Measurements from ENCODE around the gene ISCU. TPM values are rescaled to one million over a fixed set of nuclear protein-coding genes. Genes with fewer than 3 reads are reported as not detected.
A peak's percentile ranks its signal among the peaks of the same experiment; 100 is the strongest.
"Not testable (repeated sequence)": the region's sequence is repeated elsewhere in the genome, so short reads cannot be mapped to it uniquely, and the experiment has no call there.

The ISCU gene
- total and polyA plus RNA-seq, 9 donors = 77.4 to 106 (median 88.4) TPM

- H3K9me3 ChIP-seq (replicated peaks; ENCODE audit: control insufficient read depth, low read depth, low read length) = no peaks in the 10 kb centered on the region
- peak; percentile 74 for DNase-seq
- H3K4me1 ChIP-seq (ENCODE audit: control insufficient read depth, insufficient read depth, low read length) = peaks cover 50% of the 10 kb centered on the region
- H3K27me3 ChIP-seq (ENCODE audit: control insufficient read depth, insufficient read depth, low read length) = no peaks in the 10 kb centered on the region
- H3K36me3 ChIP-seq (ENCODE audit: control insufficient read depth, insufficient read depth, low read length) = no peaks in the 10 kb centered on the region
- 37% methylated on average over 2 of the region's 4 CpGs for WGBS (ENCODE audit: insufficient coverage)
- peak overlapping the region; percentile 84 for H3K27ac ChIP-seq (ENCODE audit: low read length)
- H3K4me3 ChIP-seq (ENCODE audit: low read length) = no peak overlapping the region
Observed at GRCh38 chr12:108587826-108588225, 25.4 kb downstream of the ISCU start.

GRCh38 chr12:108589028-108589839, 26.8 kb downstream of the ISCU start:
- H3K27ac ChIP-seq (ENCODE audit: low read length) = peak overlapping the region; percentile 84
- H3K27me3 ChIP-seq (ENCODE audit: control insufficient read depth, insufficient read depth, low read length) = no peaks in the 10 kb centered on the region
- H3K9me3 ChIP-seq (replicated peaks; ENCODE audit: control insufficient read depth, low read depth, low read length) = no peaks in the 10 kb centered on the region
- 21% methylated on average over 4 of the region's 15 CpGs for WGBS (ENCODE audit: insufficient coverage)
- no peak overlapping the region for H3K4me3 ChIP-seq (ENCODE audit: low read length)
- no peaks in the 10 kb centered on the region for H3K36me3 ChIP-seq (ENCODE audit: control insufficient read depth, insufficient read depth, low read length)
- peak; percentile 82 for DNase-seq
- peaks cover 46% of the 10 kb centered on the region for H3K4me1 ChIP-seq (ENCODE audit: control insufficient read depth, insufficient read depth, low read length)

- 16% methylated on average over 4 of the region's 7 CpGs for WGBS (ENCODE audit: insufficient coverage)
- Histone ChIP-seq H3K9me3 (replicated peaks; ENCODE audit: control insufficient read depth, low read depth, low read length) (no peaks in the 10 kb centered on the region), H3K27ac (ENCODE audit: low read length) (no peak overlapping the region), H3K4me1 (ENCODE audit: control insufficient read depth, insufficient read depth, low read length) (peaks cover 44% of the 10 kb centered on the region), H3K27me3 (ENCODE audit: control insufficient read depth, insufficient read depth, low read length) (no peaks in the 10 kb centered on the region), H3K36me3 (ENCODE audit: control insufficient read depth, insufficient read depth, low read length) (no peaks in the 10 kb centered on the region), H3K4me3 (ENCODE audit: low read length) (no peak overlapping the region)
- DNase-seq = no peak
Observed at GRCh38 chr12:108589840-108590229, 27.4 kb downstream of the ISCU start.

- not testable (repeated sequence) for H3K4me3 ChIP-seq (ENCODE audit: low read length); DNase-seq; H3K9me3 ChIP-seq (replicated peaks; ENCODE audit: control insufficient read depth, low read depth, low read length); H3K36me3 ChIP-seq (ENCODE audit: control insufficient read depth, insufficient read depth, low read length); H3K27me3 ChIP-seq (ENCODE audit: control insufficient read depth, insufficient read depth, low read length); H3K27ac ChIP-seq (ENCODE audit: low read length)
- WGBS (ENCODE audit: insufficient coverage) = 90% methylated on average over 6 of the region's 9 CpGs
- peaks cover 46% of the 10 kb centered on the region for H3K4me1 ChIP-seq (ENCODE audit: control insufficient read depth, insufficient read depth, low read length)
Observed at GRCh38 chr12:108590463-108590862, 28.1 kb downstream of the ISCU start.

- peaks cover 2% of the 10 kb centered on the region for H3K36me3 ChIP-seq (ENCODE audit: control insufficient read depth, insufficient read depth, low read length)
- H3K9me3 ChIP-seq (replicated peaks; ENCODE audit: control insufficient read depth, low read depth, low read length) = no peaks in the 10 kb centered on the region
- H3K4me3 ChIP-seq (ENCODE audit: low read length) = no peak overlapping the region
- no peak for DNase-seq
- WGBS (ENCODE audit: insufficient coverage) = 65% methylated on average over 18 of the region's 22 CpGs
- no peak overlapping the region for H3K27ac ChIP-seq (ENCODE audit: low read length)
- H3K27me3 ChIP-seq (ENCODE audit: control insufficient read depth, insufficient read depth, low read length) = no peaks in the 10 kb centered on the region
- peaks cover 53% of the 10 kb centered on the region for H3K4me1 ChIP-seq (ENCODE audit: control insufficient read depth, insufficient read depth, low read length)
Observed at GRCh38 chr12:108591267-108591980, 29.0 kb downstream of the ISCU start.

GRCh38 chr12:108592033-108592909, 29.9 kb downstream of the ISCU start:
- Histone ChIP-seq H3K4me1 (ENCODE audit: control insufficient read depth, insufficient read depth, low read length) (peaks cover 59% of the 10 kb centered on the region), H3K27ac (ENCODE audit: low read length) (no peak overlapping the region), H3K36me3 (ENCODE audit: control insufficient read depth, insufficient read depth, low read length) (peaks cover 2% of the 10 kb centered on the region), H3K27me3 (ENCODE audit: control insufficient read depth, insufficient read depth, low read length) (no peaks in the 10 kb centered on the region), H3K9me3 (replicated peaks; ENCODE audit: control insufficient read depth, low read depth, low read length) (no peaks in the 10 kb centered on the region), H3K4me3 (ENCODE audit: low read length) (no peak overlapping the region)
- 77% methylated on average over 7 of the region's 25 CpGs for WGBS (ENCODE audit: insufficient coverage)
- no peak for DNase-seq

GRCh38 chr12:108594323-108594903, 32.0 kb downstream of the ISCU start:
- Histone ChIP-seq H3K27me3 (ENCODE audit: control insufficient read depth, insufficient read depth, low read length) (no peaks in the 10 kb centered on the region), H3K4me1 (ENCODE audit: control insufficient read depth, insufficient read depth, low read length) (peaks cover 48% of the 10 kb centered on the region), H3K9me3 (replicated peaks; ENCODE audit: control insufficient read depth, low read depth, low read length) (no peaks in the 10 kb centered on the region), H3K36me3 (ENCODE audit: control insufficient read depth, insufficient read depth, low read length) (peaks cover 2% of the 10 kb centered on the region), H3K4me3 (ENCODE audit: low read length) (no peak overlapping the region), H3K27ac (ENCODE audit: low read length) (no peak overlapping the region)
- DNase-seq = no peak
- WGBS (ENCODE audit: insufficient coverage) = 94% methylated on average over 6 of the region's 10 CpGs

- Histone ChIP-seq H3K4me1 (ENCODE audit: control insufficient read depth, insufficient read depth, low read length) (peaks cover 41% of the 10 kb centered on the region), H3K27ac (ENCODE audit: low read length) (no peak overlapping the region), H3K9me3 (replicated peaks; ENCODE audit: control insufficient read depth, low read depth, low read length) (no peaks in the 10 kb centered on the region), H3K4me3 (ENCODE audit: low read length) (no peak overlapping the region), H3K27me3 (ENCODE audit: control insufficient read depth, insufficient read depth, low read length) (no peaks in the 10 kb centered on the region), H3K36me3 (ENCODE audit: control insufficient read depth, insufficient read depth, low read length) (peaks cover 2% of the 10 kb centered on the region)
- 94% methylated on average over 5 of the region's 7 CpGs for WGBS (ENCODE audit: insufficient coverage)
- DNase-seq = no peak
Observed at GRCh38 chr12:108594960-108595710, 32.7 kb downstream of the ISCU start.

Measured in muscle of leg (tissue), 11 donors.